Measurements from ENCODE around the gene MCF2L2. TPM values are rescaled to one million over a fixed set of nuclear protein-coding genes. Genes with fewer than 3 reads are reported as not detected.

The MCF2L2 gene
- total RNA-seq, 1 experiment from 2014 or later, result 3.4 TPM

DNA sequence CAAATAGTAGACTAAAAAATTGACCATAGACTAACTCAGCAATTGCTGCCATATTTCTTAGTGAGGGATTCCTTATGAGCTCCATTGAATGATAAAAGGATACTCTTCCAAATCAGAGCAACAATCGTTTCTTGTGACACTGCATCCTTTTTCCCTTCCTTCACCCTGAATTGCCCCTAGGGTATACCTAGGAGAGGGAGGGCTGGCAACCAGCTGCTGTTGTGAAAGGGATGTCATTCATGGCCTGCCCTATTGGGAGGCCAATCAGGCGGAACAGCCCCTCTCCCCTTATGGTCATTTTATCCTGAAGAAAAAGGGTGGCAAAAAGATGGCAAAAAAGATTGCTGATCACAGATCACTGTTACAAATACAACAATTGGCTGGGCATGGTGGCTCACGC, 149.0 kb downstream of the MCF2L2 start:
- BruUV-seq (replicated peaks), result no TSS peak
- Mint-ChIP-seq H3K4me1 (ENCODE audit: insufficient read depth, unreplicated experiment) (peaks cover 31% of the 10 kb centered on the region), H3K9me3 (ENCODE audit: unreplicated experiment) (no peaks in the 10 kb centered on the region), H3K4me3 (ENCODE audit: unreplicated experiment) (no peak overlapping the region), H3K27me3 (ENCODE audit: insufficient read depth, unreplicated experiment) (no peaks in the 10 kb centered on the region), H3K36me3 (ENCODE audit: insufficient read depth, unreplicated experiment) (peaks cover 39% of the 10 kb centered on the region), H3K27ac (ENCODE audit: low read depth, unreplicated experiment) (no peak overlapping the region)
- CTCF ChIA-PET, result no interaction called here
- no peak for DNase-seq (ENCODE audit: unreplicated experiment)
- POLR2A ChIA-PET, result interaction anchor here (0.9 to 3.4 kb wide), 12 partner anchors 9 to 92 kb away, joined by 3 to 11 read pairs (median 4); partner anchors contain the start of gene B3GNT5
- intact Hi-C loops (cut with micrococcal nuclease), result no loop called here
- TF ChIP-seq, protein P1, sequence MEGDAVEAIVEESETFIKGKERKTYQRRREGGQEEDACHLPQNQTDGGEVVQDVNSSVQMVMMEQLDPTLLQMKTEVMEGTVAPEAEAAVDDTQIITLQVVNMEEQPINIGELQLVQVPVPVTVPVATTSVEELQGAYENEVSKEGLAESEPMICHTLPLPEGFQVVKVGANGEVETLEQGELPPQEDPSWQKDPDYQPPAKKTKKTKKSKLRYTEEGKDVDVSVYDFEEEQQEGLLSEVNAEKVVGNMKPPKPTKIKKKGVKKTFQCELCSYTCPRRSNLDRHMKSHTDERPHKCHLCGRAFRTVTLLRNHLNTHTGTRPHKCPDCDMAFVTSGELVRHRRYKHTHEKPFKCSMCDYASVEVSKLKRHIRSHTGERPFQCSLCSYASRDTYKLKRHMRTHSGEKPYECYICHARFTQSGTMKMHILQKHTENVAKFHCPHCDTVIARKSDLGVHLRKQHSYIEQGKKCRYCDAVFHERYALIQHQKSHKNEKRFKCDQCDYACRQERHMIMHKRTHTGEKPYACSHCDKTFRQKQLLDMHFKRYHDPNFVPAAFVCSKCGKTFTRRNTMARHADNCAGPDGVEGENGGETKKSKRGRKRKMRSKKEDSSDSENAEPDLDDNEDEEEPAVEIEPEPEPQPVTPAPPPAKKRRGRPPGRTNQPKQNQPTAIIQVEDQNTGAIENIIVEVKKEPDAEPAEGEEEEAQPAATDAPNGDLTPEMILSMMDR (IDR thresholded peaks at IDR 0.05; ENCODE audit: unreplicated experiment), result no peak

DNA sequence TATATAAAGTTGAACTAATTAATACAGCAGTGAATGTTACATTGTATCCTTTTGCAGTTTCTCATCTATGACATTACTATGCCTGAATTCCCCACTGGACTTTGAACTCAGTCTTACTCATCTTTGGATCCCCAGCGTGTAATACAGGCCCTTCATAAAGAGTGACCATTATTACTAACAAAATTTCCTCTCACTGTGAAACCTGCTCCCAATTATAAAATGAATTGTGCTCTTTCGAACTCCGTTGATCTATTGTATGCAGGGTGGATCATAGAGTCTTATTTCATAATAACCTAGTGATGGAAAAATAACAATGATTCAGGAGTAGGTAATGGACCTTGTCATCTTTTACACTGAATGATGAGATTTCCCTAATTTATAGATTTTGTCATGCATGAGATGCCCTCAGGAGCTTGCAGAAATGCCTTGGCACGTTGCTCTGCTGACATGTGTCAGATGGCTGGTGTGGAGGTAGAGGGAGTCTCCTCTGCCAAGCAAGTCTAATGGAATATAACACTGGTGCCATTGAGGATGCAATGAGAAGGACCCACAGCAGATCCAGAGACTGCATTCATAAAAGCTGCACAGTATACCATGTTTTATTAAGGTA, 149.8 kb downstream of the MCF2L2 start:
- CTCF ChIA-PET, result no interaction called here
- H3K36me3 Mint-ChIP-seq (ENCODE audit: insufficient read depth, unreplicated experiment), result peaks cover 32% of the 10 kb centered on the region
- no peaks in the 10 kb centered on the region for H3K9me3 Mint-ChIP-seq (ENCODE audit: unreplicated experiment)
- intact Hi-C loops (cut with micrococcal nuclease), result no loop called here
- no peaks in the 10 kb centered on the region for H3K27me3 Mint-ChIP-seq (ENCODE audit: insufficient read depth, unreplicated experiment)
- H3K4me3 Mint-ChIP-seq (ENCODE audit: unreplicated experiment), result no peak overlapping the region
- H3K27ac Mint-ChIP-seq (ENCODE audit: low read depth, unreplicated experiment), result peak overlapping the region; percentile 61
- DNase-seq (ENCODE audit: unreplicated experiment), result peak; percentile 81
- H3K4me1 Mint-ChIP-seq (ENCODE audit: insufficient read depth, unreplicated experiment), result peaks cover 30% of the 10 kb centered on the region
- TF ChIP-seq, protein P1 (IDR thresholded peaks at IDR 0.05; ENCODE audit: unreplicated experiment), result no peak
- POLR2A ChIA-PET, result interaction anchor here (0.9 to 3.4 kb wide), 10 partner anchors 8 to 92 kb away, joined by 3 to 11 read pairs (median 6); partner anchors contain the start of gene B3GNT5
- BruUV-seq (replicated peaks), result no TSS peak

- no peaks in the 10 kb centered on the region for H3K9me3 Mint-ChIP-seq (ENCODE audit: unreplicated experiment)
- H3K4me1 Mint-ChIP-seq (ENCODE audit: insufficient read depth, unreplicated experiment), result peaks cover 35% of the 10 kb centered on the region
- intact Hi-C loops (cut with micrococcal nuclease), result no loop called here
- no TSS peak for BruUV-seq (replicated peaks)
- TF ChIP-seq, protein P1 (IDR thresholded peaks at IDR 0.05; ENCODE audit: unreplicated experiment), result no peak
- peaks cover 38% of the 10 kb centered on the region for H3K36me3 Mint-ChIP-seq (ENCODE audit: insufficient read depth, unreplicated experiment)
- H3K4me3 Mint-ChIP-seq (ENCODE audit: unreplicated experiment), result no peak overlapping the region
- CTCF ChIA-PET, result no interaction called here
- no peak overlapping the region for H3K27ac Mint-ChIP-seq (ENCODE audit: low read depth, unreplicated experiment)
- no peaks in the 10 kb centered on the region for H3K27me3 Mint-ChIP-seq (ENCODE audit: insufficient read depth, unreplicated experiment)
- DNase-seq (ENCODE audit: unreplicated experiment), result no peak
- POLR2A ChIA-PET, result interaction anchor here (0.6 to 9.5 kb wide), 4 partner anchors 11 to 93 kb away, joined by 4 to 140 read pairs (median 12); partner anchors contain the start of gene B3GNT5
These were observed 151.2 kb downstream of the MCF2L2 start for GRCh38 chr3:183277260-183277659.

DNA sequence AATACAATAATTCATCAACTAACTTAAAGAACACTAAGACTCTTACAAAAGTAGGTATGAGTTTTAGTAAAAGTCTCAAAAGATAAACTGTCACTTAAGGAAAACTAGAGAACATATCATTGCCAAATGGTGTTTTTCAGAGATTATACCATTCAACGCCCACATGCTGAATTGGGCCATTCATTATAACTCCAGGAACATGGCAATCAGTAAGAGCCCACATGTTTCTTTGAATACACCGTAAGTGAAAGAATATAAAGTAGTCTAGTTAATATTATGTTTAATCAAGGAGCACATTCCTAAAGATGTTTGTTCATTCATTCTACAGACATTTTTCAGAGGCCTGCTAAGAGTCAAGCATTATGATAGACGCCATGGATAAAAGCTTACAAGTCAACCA, 152.5 kb downstream of the MCF2L2 start:
- TF ChIP-seq, protein P1 (IDR thresholded peaks at IDR 0.05; ENCODE audit: unreplicated experiment), result no peak
- Mint-ChIP-seq H3K27ac (ENCODE audit: low read depth, unreplicated experiment) (peak overlapping the region; percentile 17), H3K9me3 (ENCODE audit: unreplicated experiment) (no peaks in the 10 kb centered on the region), H3K4me3 (ENCODE audit: unreplicated experiment) (no peak overlapping the region), H3K27me3 (ENCODE audit: insufficient read depth, unreplicated experiment) (no peaks in the 10 kb centered on the region), H3K4me1 (ENCODE audit: insufficient read depth, unreplicated experiment) (peaks cover 39% of the 10 kb centered on the region), H3K36me3 (ENCODE audit: insufficient read depth, unreplicated experiment) (peaks cover 51% of the 10 kb centered on the region)
- CTCF ChIA-PET, result interaction anchor here (0.6 kb wide), 1 partner anchor 20 kb away, joined by 3 read pairs; no protein-coding TSS in a partner anchor
- BruUV-seq (replicated peaks), result no TSS peak
- DNase-seq (ENCODE audit: unreplicated experiment), result no peak
- intact Hi-C loops (cut with micrococcal nuclease), result no loop called here
- POLR2A ChIA-PET, result interaction anchor here (0.9 to 9.5 kb wide), 9 partner anchors 9 to 107 kb away, joined by 3 to 140 read pairs (median 6); partner anchors contain the start of gene B3GNT5
